Endothelial cell (in vitro differentiated cells): ENCODE data around the gene ARHGAP26. TPM values are rescaled to one million over a fixed set of nuclear protein-coding genes. Genes with fewer than 3 reads are reported as not detected.

Experiments used
- DNase-seq: peaks from one replicate; pipeline ENCODE4 v3.0.0; 2021; ENCODE audit warnings: low spot score
- H3K27ac Mint-ChIP-seq: one replicate; pipeline ENCODE4 v1.8.0; 2021; ENCODE audit warnings: mixed read lengths, inconsistent platforms; ENCODE audit not compliant: unreplicated experiment
- H3K27me3 Mint-ChIP-seq: one replicate; pipeline ENCODE4 v1.8.0; 2021; ENCODE audit warnings: mild to moderate bottlenecking, moderate library complexity, mixed read lengths, inconsistent platforms; ENCODE audit not compliant: unreplicated experiment
- H3K36me3 Mint-ChIP-seq: one replicate; pipeline ENCODE4 v1.8.0; 2021; ENCODE audit warnings: mild to moderate bottlenecking, low read depth, mixed read lengths, inconsistent platforms; ENCODE audit not compliant: unreplicated experiment
- H3K4me1 Mint-ChIP-seq: one replicate; pipeline ENCODE4 v1.8.0; 2021; ENCODE audit warnings: mild to moderate bottlenecking, mixed read lengths, inconsistent platforms; ENCODE audit not compliant: unreplicated experiment
- H3K4me3 Mint-ChIP-seq: one replicate; pipeline ENCODE4 v1.8.0; 2021; ENCODE audit warnings: mild to moderate bottlenecking, mixed read lengths, inconsistent platforms; ENCODE audit not compliant: unreplicated experiment
- H3K9me3 Mint-ChIP-seq: one replicate; pipeline ENCODE4 v1.8.0; 2021; ENCODE audit warnings: mixed read lengths, inconsistent platforms; ENCODE audit not compliant: unreplicated experiment
- CTCF ChIP-seq: fragments of 200-600 bp; sonication (generic); IDR thresholded peaks from one replicate; pipeline ENCODE4 v1.5.0; 2021; ENCODE audit warnings: antibody characterized with exemption; ENCODE audit not compliant: unreplicated experiment
- total RNA-seq: library from RNA; stranded (reverse); fragmentation: NEBNext Ultra II Directional; extraction: Animal tissue kit (Norgen Biotek cat#: 25700); gene quantifications from one replicate; pipeline ENCODE4 v1.2.1, GENCODE V29; 2021; ENCODE audit not compliant: unreplicated experiment

ARHGAP26 gene
- total RNA-seq, 1 donor from 2014 or later, result 81.5 TPM

DNA sequence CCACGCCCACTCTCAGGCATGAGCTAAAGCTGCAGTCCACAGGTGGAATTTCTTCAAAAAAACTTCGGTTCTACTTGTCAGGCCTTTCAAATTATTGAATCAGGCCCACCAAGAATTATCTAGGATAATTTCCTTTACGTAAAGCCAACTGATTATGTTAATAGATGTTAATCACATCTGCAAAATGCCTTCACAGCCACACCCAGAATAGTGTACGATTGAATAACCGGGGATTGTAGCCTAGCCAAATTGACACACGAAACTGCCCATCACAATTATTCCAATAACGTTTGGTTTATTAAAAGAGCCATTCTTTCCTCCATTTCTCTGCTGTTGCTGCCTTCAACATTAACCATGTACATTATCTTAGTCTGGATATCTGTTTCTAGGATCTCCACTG lies 484.6 kb downstream of the ARHGAP26 start:
- DNase-seq, result no peak
- H3K4me3 Mint-ChIP-seq, result no peak overlapping the region
- no peaks in the 10 kb centered on the region for H3K9me3 Mint-ChIP-seq
- H3K27ac Mint-ChIP-seq, result no peak overlapping the region
- TF ChIP-seq CTCF, result no peak
- no peaks in the 10 kb centered on the region for H3K4me1 Mint-ChIP-seq
- no peaks in the 10 kb centered on the region for H3K36me3 Mint-ChIP-seq
- no peaks in the 10 kb centered on the region for H3K27me3 Mint-ChIP-seq

GRCh38 chr5:143258559-143259253 lies 488.5 kb downstream of the ARHGAP26 start:
- no peaks in the 10 kb centered on the region for H3K4me1 Mint-ChIP-seq
- no peaks in the 10 kb centered on the region for H3K36me3 Mint-ChIP-seq
- H3K9me3 Mint-ChIP-seq, result no peaks in the 10 kb centered on the region
- no peak for TF ChIP-seq CTCF
- DNase-seq, result no peak
- no peaks in the 10 kb centered on the region for H3K27me3 Mint-ChIP-seq
- no peak overlapping the region for H3K27ac Mint-ChIP-seq
- H3K4me3 Mint-ChIP-seq, result no peak overlapping the region

DNA sequence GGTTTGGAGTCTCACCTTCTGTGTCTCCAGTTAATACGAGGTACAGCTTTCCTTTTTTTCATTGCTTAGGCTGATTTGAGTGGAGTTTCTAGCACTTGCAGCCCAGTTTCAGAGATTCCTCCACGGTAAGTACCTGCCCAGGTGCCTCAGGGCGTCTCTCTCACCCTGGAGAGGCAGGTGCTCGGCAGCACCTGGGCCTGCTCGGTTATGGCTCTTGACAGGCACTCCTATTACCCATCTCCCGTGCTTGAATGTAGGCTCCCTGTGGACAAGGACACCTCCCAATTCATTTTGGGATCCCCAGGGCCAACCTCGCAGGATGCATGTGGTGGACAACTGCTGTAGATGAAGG lies 489.1 kb downstream of the ARHGAP26 start:
- no peak for DNase-seq
- Mint-ChIP-seq H3K27me3 (no peaks in the 10 kb centered on the region), H3K9me3 (no peaks in the 10 kb centered on the region), H3K36me3 (no peaks in the 10 kb centered on the region), H3K27ac (no peak overlapping the region), H3K4me3 (no peak overlapping the region), H3K4me1 (no peaks in the 10 kb centered on the region)
- no peak for TF ChIP-seq CTCF

GRCh38 chr5:143261748-143262392 lies 491.7 kb downstream of the ARHGAP26 start:
- Mint-ChIP-seq H3K27me3 (no peaks in the 10 kb centered on the region), H3K27ac (no peak overlapping the region), H3K4me1 (no peaks in the 10 kb centered on the region), H3K4me3 (no peak overlapping the region), H3K9me3 (no peaks in the 10 kb centered on the region), H3K36me3 (no peaks in the 10 kb centered on the region)
- DNase-seq, result no peak
- TF ChIP-seq CTCF, result no peak
